GM19395 (cell line): ENCODE measurements around the gene E4F1.

ENCODE experiments used
- ATAC-seq: cut with Tn5 transposase; IDR thresholded peaks from one replicate; pipeline ENCODE4 v1.9.1; 2021; ENCODE audit warnings: mild to moderate bottlenecking, moderate library complexity; ENCODE audit not compliant: unreplicated experiment

The E4F1 gene

DNA sequence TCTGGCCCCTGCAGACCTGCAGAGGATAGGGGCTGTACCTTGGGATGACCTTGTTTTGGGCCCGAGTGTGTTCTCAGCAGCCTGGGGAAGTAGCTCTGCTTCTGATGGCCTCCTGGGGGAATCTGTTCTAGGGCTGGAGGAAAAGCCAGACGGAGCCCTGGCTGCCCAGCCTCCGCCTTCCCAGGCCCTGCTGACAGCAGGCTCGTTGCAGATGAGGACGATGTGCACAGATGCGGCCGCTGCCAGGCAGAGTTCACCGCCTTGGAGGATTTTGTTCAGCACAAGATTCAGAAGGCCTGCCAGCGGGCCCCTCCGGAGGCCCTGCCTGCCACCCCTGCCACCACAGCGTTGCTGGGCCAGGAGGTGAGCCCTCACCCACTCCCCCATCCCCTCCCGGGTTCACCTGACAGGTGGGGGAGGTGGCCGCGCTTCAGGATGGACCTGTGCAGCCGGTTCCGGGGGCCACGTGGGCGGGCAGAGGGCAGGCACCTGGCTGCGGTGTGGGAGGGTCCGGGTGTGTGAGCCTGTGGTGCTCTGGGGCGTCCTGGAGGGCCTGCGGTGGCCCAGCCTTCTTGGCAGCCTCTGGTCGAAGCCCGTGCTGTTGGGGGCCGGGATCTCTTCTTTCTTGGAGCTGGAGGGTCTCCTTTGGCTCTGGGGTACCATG is 4.9 kb downstream of the E4F1 start:
- no peak for ATAC-seq

DNA sequence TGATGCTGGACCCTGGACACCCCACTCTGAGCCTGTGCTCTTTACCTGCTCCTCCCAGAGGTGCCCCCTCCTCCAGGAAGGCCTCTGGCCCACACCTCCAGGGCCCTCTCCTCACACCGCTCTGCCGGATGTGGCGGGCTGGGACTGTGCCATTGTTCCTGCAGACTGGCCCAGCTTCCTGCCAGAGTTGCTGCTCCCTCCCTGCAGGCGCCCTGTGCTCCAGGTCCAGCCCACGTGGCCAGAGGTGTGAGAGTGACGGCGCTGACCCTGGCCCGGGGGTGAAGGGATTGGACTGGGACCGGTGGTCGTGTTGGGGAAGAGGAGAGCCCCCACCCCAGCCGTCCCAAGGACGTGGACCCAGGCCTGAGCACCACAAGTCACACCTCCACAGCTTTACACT is 5.7 kb downstream of the E4F1 start:
- no peak for ATAC-seq

DNA sequence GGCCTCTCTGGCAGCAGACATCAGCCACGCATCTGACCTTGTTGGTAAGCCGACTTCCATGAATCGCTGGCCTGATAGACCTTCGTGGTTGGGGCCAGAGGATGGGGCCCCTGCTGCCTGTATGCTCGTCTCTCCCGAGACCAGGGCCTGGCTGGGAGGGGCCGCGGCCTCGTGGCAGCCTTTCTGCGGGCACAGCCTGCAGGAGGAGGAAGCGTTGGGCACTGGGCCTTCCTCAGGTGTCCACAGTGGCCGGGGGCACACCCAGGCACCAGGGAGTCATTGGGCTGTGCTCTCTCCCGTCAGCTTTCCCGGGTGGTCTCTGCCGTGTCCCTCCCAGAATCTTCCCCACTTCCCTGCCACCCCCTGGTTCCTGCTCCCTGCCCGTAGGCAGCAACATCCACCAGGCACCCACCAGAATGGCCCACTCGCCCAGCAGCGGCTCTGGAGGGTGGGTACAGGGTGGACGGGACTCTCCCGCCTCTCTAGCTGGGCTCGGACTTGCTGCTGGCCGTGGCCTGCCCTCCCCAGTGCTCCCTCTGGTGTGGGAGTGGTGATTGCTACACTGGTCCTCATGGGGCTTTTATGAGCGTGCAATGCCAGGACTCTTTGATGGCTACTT is 6.3 kb downstream of the E4F1 start:
- no peak for ATAC-seq

DNA sequence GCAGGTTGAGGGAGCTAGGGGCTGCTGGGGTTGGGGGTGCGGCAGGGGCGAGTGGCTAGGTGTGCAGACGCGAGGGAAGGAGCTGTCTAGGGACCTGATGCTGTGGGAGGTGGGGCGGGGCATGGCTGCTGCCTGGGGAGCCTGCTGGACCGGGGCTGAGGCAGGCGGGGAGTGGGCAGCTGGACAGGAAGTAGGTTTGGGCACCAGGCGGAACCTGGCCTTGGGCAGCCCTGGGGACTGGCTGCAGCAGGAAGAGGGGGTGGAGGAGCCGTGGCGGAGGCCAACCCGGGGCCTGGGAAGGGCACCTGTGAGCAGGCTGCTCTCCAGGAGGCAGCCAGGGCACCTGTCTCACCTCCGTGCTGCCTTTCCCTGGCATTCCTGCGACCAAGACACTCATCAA is 7.0 kb downstream of the E4F1 start:
- ATAC-seq, result no peak

DNA sequence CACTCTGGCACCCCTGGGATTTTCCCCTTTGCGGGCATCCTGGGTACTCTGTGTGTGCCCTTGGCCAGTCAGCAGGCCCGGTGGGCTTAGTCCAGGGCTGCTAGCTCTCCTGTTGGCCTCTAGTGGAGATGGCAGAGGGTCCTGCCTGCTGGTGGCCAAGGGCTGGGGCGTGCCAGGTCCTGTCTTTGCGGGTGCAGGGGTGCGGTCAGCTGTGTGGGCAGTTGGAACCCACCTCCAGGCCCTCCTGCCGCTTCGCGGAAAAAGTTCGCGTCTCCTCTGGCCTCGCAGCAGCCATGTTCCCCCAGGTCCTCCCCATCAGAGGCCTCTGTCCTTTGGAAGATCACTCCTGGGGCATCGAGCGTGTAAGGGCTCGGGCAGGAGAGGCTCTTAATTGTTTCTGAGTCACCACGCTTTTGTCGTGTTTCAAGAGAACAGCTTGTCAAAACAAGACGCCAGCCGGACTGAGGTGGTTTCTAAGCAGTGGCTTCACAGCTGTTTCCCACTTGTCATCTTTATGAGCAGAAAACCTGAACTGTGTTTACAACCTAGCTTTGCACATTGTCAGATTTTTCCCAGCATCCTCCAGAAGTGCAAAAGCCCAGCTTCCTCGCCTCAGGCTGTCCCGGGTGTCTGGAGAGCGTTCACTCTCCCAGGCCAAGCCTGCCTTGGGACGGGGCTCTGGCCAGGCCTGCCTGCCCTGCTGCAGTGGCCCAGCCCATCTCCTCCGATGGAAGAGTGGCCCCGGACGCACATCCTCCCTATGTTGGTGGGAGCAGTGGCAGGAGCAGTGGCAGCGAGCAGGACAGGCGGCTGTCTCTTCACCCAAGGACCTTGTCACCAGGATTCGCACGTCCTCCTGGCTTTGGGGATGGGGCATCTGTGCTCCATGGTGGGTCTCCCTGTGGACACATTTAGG is 7.9 kb downstream of the E4F1 start:
- ATAC-seq, result no peak

DNA sequence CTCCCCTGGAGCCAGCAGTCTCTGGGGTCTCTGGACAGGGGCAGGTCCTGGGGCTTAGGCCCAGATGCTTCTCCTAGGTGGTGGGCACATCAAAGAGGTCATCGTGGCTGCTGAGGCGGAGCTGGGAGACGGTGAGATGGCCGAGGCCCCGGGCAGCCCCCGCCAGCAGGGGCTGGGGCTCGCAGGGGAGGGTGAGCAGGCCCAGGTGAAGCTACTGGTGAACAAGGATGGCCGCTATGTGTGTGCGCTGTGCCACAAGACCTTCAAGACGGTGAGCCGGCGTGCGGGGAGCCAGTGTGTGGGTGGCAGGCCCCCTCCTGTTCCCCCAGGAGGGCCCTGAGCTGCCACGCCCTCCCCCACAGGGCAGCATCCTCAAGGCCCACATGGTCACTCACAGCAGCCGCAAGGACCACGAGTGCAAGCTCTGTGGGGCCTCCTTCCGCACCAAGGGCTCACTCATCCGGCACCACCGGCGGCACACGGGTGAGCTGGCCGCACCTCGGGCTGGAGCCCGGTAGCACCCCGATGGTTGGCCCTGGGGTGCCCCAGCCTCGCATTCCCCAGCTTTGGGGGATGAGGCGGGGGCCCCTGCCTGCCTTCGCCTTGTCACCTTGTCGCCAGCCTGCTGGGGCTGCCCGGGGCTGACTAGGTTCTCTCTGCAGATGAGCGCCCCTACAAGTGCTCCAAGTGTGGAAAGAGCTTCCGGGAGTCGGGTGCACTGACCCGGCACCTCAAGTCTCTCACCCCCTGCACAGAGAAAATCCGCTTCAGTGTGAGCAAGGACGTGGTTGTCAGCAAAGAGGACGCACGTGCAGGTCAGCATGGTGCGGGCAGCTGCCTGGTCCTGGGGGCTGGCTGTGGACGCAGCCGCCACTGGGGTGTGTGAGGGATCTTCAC is 9.0 kb downstream of the E4F1 start:
- no peak for ATAC-seq

DNA sequence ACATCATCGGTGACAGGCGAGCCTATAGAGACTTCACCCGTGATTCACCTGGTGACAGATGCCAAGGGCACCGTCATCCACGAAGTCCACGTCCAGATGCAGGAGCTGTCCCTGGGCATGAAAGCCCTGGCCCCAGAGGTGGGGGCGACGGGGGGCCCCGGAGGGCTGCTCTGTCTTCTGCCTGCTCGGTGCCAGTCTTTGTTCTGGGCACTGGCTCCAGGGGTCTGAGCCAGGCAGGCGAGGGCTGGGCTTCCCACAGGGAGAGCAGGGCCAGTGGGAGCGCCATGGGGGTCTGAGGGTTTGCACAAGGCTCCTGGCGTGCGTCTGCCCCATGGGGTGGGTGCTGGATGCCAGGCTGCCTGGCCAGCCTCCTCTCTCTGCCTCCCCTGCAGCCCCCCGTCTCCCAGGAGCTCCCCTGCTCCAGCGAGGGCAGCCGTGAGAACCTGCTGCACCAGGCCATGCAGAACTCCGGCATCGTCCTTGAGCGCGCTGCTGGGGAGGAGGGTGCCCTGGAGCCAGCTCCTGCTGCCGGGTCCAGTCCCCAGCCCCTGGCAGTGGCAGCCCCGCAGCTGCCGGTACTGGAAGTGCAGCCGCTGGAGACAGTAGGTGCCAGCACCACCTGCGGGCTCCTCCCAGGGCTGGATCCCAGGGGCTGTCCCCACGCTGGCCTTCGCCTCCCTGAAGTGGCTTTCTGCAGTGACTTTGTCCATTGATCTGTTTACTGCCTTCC is 9.8 kb downstream of the E4F1 start:
- no peak for ATAC-seq

DNA sequence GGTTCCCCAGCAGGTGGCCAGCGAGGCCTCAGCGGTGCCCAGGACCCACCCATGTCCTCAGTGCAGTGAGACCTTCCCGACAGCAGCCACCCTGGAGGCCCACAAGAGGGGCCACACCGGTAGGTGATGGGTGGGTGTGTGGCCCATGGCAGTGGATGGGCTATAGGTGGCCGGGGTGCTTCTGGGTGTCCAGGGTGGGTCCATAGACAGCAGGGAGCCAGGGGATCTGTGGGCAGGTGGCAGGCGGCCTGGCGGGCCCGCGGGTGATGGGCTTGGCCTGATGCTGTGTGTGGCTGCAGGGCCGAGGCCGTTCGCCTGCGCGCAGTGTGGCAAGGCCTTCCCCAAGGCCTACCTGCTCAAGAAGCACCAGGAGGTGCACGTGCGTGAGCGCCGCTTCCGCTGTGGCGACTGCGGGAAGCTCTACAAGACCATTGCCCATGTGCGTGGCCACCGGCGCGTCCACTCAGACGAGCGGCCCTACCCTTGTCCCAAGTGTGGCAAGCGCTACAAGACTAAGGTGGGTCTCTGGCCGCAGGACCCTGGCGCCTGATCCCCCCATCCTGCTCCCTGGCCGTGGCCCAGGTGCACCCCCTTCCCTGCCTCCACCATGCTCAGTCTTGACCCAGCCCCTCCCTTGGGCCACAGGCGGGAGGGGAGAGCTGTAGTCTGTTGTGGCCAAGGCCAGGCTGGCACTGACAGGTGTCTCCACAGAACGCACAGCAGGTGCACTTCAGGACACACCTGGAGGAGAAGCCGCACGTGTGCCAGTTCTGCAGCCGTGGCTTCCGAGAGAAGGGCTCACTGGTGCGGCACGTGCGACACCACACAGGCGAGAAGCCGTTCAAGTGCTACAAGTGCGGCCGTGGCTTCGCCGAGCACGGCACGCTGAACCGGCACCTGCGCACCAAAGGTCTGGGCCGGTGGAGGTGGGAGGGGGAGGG is 10.8 kb downstream of the E4F1 start:
- ATAC-seq, result no peak

DNA sequence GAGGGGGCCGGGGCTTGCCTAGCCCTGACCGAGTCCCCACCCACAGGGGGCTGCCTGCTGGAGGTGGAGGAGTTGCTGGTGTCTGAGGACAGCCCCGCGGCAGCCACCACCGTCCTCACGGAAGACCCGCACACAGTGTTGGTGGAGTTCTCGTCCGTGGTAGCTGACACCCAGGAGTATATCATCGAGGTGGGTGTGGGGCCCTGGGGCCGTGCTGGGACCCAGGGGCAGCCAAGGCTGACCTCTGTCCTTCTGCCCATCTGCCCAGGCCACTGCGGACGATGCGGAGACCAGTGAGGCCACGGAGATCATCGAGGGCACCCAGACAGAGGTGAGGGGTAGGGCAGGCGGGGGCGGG is 11.4 kb downstream of the E4F1 start:
- ATAC-seq, result no peak

DNA sequence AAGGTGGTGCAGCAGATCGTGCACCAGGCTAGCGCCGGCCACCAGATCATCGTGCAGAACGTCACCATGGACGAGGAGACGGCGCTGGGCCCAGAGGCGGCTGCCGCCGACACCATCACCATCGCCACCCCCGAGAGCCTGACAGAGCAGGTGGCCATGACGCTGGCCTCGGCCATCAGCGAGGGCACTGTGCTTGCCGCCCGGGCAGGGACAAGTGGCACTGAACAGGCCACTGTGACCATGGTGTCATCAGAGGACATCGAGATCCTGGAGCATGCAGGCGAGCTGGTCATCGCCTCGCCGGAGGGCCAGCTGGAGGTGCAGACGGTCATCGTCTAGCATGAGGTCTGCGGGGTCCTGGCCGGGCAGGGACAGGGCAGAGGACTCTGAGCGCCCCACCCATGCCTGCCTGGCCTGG is 11.9 kb downstream of the E4F1 start:
- ATAC-seq, result no peak

DNA sequence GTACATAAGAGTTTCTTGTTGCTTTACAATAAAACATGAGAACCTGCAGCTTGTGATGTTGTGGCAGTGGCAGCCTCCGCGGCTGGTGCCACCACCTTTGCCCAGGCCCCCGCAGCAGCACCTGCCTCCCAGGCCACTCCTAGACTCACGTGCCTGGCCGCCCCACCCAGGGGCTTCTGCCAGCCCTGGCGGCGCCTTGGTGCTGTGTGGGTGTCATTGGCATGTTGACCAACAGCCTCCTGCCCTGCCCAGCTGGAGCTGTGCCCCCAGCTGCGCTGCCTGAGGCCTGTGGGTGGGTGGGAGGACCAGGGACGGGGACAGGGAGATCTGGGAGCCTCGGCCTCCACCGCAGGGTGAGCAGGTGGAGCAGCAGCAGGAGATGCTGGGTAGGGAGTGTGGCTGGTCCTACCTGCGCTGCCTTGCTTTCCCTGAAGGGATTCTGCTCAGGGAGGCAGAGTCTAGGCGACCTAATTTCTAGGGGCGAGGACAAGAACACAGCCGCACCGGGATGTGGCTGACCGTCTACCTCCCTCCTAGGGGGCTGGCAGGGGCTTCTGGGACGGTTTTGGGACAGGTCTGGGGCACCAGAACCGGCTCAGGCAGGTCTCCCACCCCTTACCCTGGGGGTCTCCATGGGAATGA is 12.4 kb downstream of the E4F1 start:
- no peak for ATAC-seq

DNA sequence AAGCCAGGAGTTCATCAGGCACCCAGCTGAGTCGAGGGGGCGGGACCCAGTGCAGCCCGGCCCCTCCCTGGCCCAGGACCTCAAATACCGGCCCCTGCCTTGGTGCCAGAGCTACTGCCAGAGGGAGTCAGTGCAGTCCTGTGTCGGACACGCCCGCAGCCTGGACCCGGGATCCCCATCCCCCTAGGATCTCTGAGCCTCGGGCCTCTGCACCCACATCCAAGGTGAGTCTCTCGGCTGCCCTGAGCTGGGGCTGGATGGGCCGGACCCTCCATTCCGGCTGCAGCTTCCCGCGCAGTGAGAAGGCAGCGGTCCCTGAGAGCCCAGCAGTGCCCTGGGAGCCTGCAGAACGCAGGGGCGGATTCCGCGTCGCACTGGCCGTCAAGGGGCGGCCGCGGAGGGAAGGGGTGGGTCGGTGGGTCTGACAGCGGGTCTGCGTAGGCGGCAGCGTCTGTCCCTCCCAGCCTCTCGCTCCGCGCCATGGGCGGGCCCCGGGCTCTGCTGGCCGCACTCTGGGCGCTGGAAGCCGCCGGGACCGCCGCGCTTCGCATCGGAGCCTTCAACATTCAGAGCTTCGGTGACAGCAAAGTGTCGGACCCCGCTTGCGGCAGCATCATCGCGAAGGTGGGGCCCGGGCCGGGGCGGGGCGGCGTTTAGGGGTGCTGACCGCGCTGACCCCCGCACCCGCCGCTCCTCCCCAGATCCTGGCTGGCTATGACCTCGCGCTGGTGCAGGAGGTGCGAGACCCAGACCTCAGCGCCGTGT is 13.1 kb downstream of the E4F1 start, which contains the start of gene DNASE1L2:
TSS of gene DNASE1L2 (plus strand) at position 108 of the 765 bp plus-strand sequence. CDS start at position 481, 373 bp downstream.
- ATAC-seq, result no peak

DNA sequence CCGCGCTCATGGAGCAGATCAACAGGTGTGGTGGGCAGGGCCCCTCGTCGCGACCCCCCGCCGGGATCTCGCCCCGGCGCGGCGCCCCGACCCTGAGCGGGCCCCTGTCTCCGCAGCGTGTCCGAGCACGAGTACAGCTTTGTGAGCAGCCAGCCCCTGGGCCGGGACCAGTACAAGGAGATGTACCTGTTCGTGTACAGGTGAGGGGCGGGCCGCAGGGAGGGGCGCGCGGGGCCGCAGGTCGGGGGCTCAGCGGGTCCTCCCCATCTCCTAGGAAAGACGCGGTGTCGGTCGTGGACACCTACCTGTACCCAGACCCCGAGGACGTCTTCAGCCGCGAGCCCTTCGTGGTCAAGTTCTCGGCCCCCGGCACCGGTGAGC is 13.7 kb downstream of the E4F1 start:
- no peak for ATAC-seq

DNA sequence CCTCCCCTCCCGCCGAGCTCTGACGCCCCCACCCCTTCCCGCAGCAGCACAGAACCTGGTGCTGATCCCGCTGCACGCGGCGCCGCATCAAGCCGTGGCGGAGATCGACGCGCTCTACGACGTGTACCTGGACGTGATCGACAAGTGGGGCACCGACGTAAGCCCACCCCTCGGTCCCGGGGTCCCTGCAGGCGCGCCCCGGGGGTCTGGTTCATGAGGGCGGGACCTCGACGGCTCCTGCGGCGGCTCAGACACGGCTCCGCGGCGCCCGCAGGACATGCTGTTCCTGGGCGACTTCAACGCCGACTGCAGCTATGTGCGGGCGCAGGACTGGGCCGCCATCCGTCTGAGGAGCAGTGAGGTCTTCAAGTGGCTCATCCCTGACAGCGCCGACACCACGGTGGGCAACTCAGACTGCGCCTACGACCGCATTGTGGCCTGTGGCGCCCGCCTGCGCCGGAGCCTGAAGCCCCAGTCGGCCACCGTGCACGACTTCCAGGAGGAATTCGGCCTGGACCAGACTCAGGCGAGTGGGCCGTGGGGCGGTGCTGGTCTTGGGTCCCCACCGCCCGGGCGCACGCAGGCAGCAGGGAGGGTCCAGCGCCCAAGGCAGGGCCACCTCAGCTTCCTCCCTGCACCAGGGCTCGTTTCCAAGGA is 14.2 kb downstream of the E4F1 start:
- no peak for ATAC-seq

DNA sequence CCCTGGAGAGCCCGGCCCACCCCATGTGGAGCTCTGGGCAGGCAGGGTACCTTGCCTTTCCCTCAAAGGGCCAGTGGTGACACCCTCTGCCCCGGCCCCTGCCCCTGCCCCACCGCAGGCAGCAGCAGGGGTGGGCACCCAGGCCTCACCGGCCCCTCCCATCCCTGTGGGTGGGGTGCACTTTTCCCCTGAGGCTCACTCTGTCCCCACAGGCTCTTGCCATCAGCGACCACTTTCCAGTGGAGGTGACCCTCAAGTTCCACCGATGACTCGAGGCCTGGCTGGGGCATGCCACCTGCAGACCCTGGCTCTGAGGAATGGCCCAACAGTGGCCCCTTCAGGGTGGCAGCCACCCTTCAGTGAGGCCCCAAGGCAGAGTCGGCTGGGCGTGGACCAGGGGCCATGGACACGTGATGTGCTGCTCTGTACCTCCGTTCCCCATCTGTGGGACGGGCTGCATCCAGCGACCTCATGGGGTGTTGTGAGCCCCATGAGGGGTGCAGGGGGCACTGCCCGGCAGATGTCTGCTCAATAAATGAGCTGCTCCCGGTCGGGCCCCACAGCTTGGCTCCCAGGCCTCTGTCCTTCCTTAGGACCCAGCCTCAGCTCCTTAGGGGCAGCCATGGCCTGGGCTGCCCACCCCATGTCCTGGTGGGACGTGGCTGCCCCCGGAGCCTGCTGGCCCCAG is 14.9 kb downstream of the E4F1 start:
- ATAC-seq, result no peak

DNA sequence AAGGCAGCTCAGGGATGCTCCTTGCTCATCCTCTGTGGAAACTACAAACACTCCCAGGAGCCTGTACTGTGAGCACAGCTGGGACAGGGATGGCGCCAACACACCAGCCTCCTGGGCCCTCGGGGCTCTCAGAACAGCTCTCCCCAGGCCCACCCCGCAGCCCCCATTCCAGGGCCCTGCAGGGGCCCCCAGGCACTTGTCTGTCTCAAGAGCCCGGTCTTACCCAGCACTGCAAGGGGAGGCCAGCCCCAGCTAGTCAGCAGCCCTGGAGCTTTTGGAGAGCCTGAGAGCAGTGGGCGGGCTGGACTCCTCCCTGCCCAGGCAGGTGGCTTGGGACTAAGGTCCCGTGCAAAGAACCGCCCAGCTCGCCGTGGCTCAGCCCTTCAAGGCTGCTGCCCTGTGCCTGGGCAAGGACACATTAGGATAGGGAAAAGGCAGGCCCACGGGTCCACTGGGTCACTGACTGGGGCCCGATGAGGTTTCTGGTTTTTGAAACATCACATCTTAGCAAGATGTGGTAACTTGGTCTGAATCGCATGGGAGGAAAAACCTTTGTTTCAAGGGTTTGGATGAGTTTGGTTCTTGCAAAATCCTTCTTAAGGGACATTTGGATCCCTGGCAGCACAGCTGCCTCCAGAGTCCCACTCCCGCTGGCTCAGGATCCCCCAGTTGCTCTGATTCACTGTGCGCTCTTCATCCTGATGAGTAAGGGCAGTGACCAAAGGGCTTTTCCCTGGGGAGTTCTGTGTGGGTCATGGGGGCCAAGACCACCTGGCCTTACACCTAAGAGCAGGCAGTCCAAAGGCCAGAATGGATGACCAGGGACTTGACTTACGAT is 15.7 kb downstream of the E4F1 start:
- ATAC-seq, result no peak
